Type B pancreatic cell (in vitro differentiated cells): Measurements from ENCODE around the gene ATG3. TPM values are rescaled to one million over a fixed set of nuclear protein-coding genes. Genes with fewer than 3 reads are reported as not detected.
"Not testable (repeated sequence)": the region's sequence is repeated elsewhere in the genome, so short reads cannot be mapped to it uniquely, and the experiment has no call there.

ENCODE experiments used
- DNase-seq: peaks from one replicate; pipeline ENCODE4 v3.0.0; 2021; ENCODE audit warnings: mixed read lengths; ENCODE audit not compliant: unreplicated experiment; ENCODE audit errors: extremely low spot score
- H3K27ac Mint-ChIP-seq: 2 replicates; pipeline ENCODE4 v1.8.0; 2021; ENCODE audit warnings: mild to moderate bottlenecking, mixed read lengths
- H3K27me3 Mint-ChIP-seq: 2 replicates; pipeline ENCODE4 v1.8.0; 2021; ENCODE audit warnings: mixed read lengths
- H3K36me3 Mint-ChIP-seq: 2 replicates; pipeline ENCODE4 v1.8.0; 2021; ENCODE audit warnings: mixed read lengths
- H3K4me1 Mint-ChIP-seq: one replicate; pipeline ENCODE4 v1.8.0; 2021; ENCODE audit warnings: mixed read lengths; ENCODE audit not compliant: unreplicated experiment
- H3K4me3 Mint-ChIP-seq: 2 replicates; pipeline ENCODE4 v1.8.0; 2021; ENCODE audit warnings: mild to moderate bottlenecking, mixed read lengths
- H3K9me3 Mint-ChIP-seq: 2 replicates; pipeline ENCODE4 v1.8.0; 2021; ENCODE audit warnings: mixed read lengths
- CTCF ChIP-seq: fragments of 200-600 bp; sonication (generic); conservative IDR thresholded peaks from 2 replicates; pipeline ENCODE4 v1.5.0; 2021; ENCODE audit warnings: antibody characterized with exemption, mild to moderate bottlenecking
- total RNA-seq: library from RNA; stranded (reverse); gene quantifications from 2 replicates; pipeline ENCODE4 v1.2.1, GENCODE V29; 2021; ENCODE audit warnings: low replicate concordance

Gene ATG3
- total RNA-seq, 1 donor from 2014 or later: 35.3 TPM

GRCh38 chr3:112550859-112551258, 10.9 kb downstream of the ATG3 start:
- peaks cover 3% of the 10 kb centered on the region for H3K4me1 Mint-ChIP-seq
- H3K9me3 Mint-ChIP-seq: no peaks in the 10 kb centered on the region
- H3K36me3 Mint-ChIP-seq: peaks cover 14% of the 10 kb centered on the region
- no peaks in the 10 kb centered on the region for H3K27me3 Mint-ChIP-seq
- no peak for DNase-seq
- H3K4me3 Mint-ChIP-seq: no peak overlapping the region
- no peak for TF ChIP-seq CTCF
- H3K27ac Mint-ChIP-seq: no peak overlapping the region

- H3K4me1 Mint-ChIP-seq: no peaks in the 10 kb centered on the region
- no peak for DNase-seq
- H3K27ac Mint-ChIP-seq: no peak overlapping the region
- no peak overlapping the region for H3K4me3 Mint-ChIP-seq
- H3K27me3 Mint-ChIP-seq: no peaks in the 10 kb centered on the region
- peaks cover 15% of the 10 kb centered on the region for H3K36me3 Mint-ChIP-seq
- no peak for TF ChIP-seq CTCF
- no peaks in the 10 kb centered on the region for H3K9me3 Mint-ChIP-seq
Measured at GRCh38 chr3:112546216-112546759, 15.5 kb downstream of the ATG3 start.

- no peak for DNase-seq
- Mint-ChIP-seq H3K4me1 (no peaks in the 10 kb centered on the region), H3K27ac (no peak overlapping the region), H3K27me3 (no peaks in the 10 kb centered on the region), H3K4me3 (no peak overlapping the region), H3K36me3 (peaks cover 5% of the 10 kb centered on the region), H3K9me3 (no peaks in the 10 kb centered on the region)
- TF ChIP-seq CTCF: no peak
Measured at GRCh38 chr3:112539825-112540650, 21.7 kb downstream of the ATG3 start.

GRCh38 chr3:112531358-112531781, 30.4 kb downstream of the ATG3 start:
- TF ChIP-seq CTCF: peak; percentile 87
- DNase-seq: no peak
- H3K4me3 Mint-ChIP-seq: no peak overlapping the region
- H3K36me3 Mint-ChIP-seq: peaks cover 9% of the 10 kb centered on the region
- no peaks in the 10 kb centered on the region for H3K4me1 Mint-ChIP-seq
- no peaks in the 10 kb centered on the region for H3K9me3 Mint-ChIP-seq
- no peak overlapping the region for H3K27ac Mint-ChIP-seq
- H3K27me3 Mint-ChIP-seq: no peaks in the 10 kb centered on the region

- H3K9me3 Mint-ChIP-seq: no peaks in the 10 kb centered on the region
- H3K27me3 Mint-ChIP-seq: no peaks in the 10 kb centered on the region
- no peak overlapping the region for H3K27ac Mint-ChIP-seq
- no peak for TF ChIP-seq CTCF
- no peaks in the 10 kb centered on the region for H3K4me1 Mint-ChIP-seq
- DNase-seq: no peak
- no peak overlapping the region for H3K4me3 Mint-ChIP-seq
- H3K36me3 Mint-ChIP-seq: peaks cover 9% of the 10 kb centered on the region
Measured at GRCh38 chr3:112530573-112530972, 31.2 kb downstream of the ATG3 start.

GRCh38 chr3:112524127-112524526, 37.6 kb downstream of the ATG3 start:
- not testable (repeated sequence) for DNase-seq, H3K27ac Mint-ChIP-seq, H3K4me3 Mint-ChIP-seq, H3K27me3 Mint-ChIP-seq, H3K36me3 Mint-ChIP-seq, H3K4me1 Mint-ChIP-seq, H3K9me3 Mint-ChIP-seq
